ENCODE results near the gene SYCP1. TPM values are rescaled to one million over a fixed set of nuclear protein-coding genes. Genes with fewer than 3 reads are reported as not detected.

SYCP1 gene
- total RNA-seq, 1 donor from 2014 or later, result not detected

GRCh38 chr1:115021145-115021544 lies 166.5 kb downstream of the SYCP1 start:
- Mint-ChIP-seq H3K27ac (ENCODE audit: unreplicated experiment) (no peak overlapping the region), H3K4me1 (no peaks in the 10 kb centered on the region), H3K9me3 (peaks cover 9% of the 10 kb centered on the region), H3K27me3 (ENCODE audit: low read depth) (peaks cover 5% of the 10 kb centered on the region), H3K36me3 (ENCODE audit: low read depth) (no peaks in the 10 kb centered on the region), H3K4me3 (no peak overlapping the region)
- DNase-seq (ENCODE audit: low read depth, low spot score), result no peak
- TF ChIP-seq CTCF (conservative IDR thresholded peaks at IDR 0.05), result no peak

GRCh38 chr1:115023593-115023992 lies 168.9 kb downstream of the SYCP1 start:
- Mint-ChIP-seq H3K27me3 (ENCODE audit: low read depth) (peaks cover 5% of the 10 kb centered on the region), H3K27ac (ENCODE audit: unreplicated experiment) (no peak overlapping the region), H3K9me3 (peaks cover 9% of the 10 kb centered on the region), H3K4me3 (no peak overlapping the region), H3K36me3 (ENCODE audit: low read depth) (no peaks in the 10 kb centered on the region), H3K4me1 (no peaks in the 10 kb centered on the region)
- no peak for DNase-seq (ENCODE audit: low read depth, low spot score)
- no peak for TF ChIP-seq CTCF (conservative IDR thresholded peaks at IDR 0.05)

- H3K27me3 Mint-ChIP-seq (ENCODE audit: low read depth), result peaks cover 4% of the 10 kb centered on the region
- no peak for DNase-seq (ENCODE audit: low read depth, low spot score)
- peaks cover 3% of the 10 kb centered on the region for H3K9me3 Mint-ChIP-seq
- no peaks in the 10 kb centered on the region for H3K36me3 Mint-ChIP-seq (ENCODE audit: low read depth)
- H3K27ac Mint-ChIP-seq (ENCODE audit: unreplicated experiment), result no peak within 1 kb of the TSS
- no peak within 1 kb of the TSS for H3K4me3 Mint-ChIP-seq
- no peaks in the 10 kb centered on the region for H3K4me1 Mint-ChIP-seq
- no peak for TF ChIP-seq CTCF (conservative IDR thresholded peaks at IDR 0.05)
These were observed 174.9 kb downstream of the SYCP1 start, which contains the start of gene TSHB for GRCh38 chr1:115029526-115029925. Gene TSHB, plus strand, starts transcription at chr1:115029826. Its CDS starts 3,537 bp downstream, at chr1:115033363.

GRCh38 chr1:115031595-115031994 lies 176.9 kb downstream of the SYCP1 start:
- H3K4me3 Mint-ChIP-seq, result no peak overlapping the region
- peaks cover 4% of the 10 kb centered on the region for H3K27me3 Mint-ChIP-seq (ENCODE audit: low read depth)
- no peak for DNase-seq (ENCODE audit: low read depth, low spot score)
- H3K36me3 Mint-ChIP-seq (ENCODE audit: low read depth), result no peaks in the 10 kb centered on the region
- TF ChIP-seq CTCF (conservative IDR thresholded peaks at IDR 0.05), result no peak
- H3K4me1 Mint-ChIP-seq, result no peaks in the 10 kb centered on the region
- no peak overlapping the region for H3K27ac Mint-ChIP-seq (ENCODE audit: unreplicated experiment)
- peaks cover 3% of the 10 kb centered on the region for H3K9me3 Mint-ChIP-seq

- no peak overlapping the region for H3K27ac Mint-ChIP-seq (ENCODE audit: unreplicated experiment)
- no peak overlapping the region for H3K4me3 Mint-ChIP-seq
- no peaks in the 10 kb centered on the region for H3K36me3 Mint-ChIP-seq (ENCODE audit: low read depth)
- no peaks in the 10 kb centered on the region for H3K4me1 Mint-ChIP-seq
- H3K27me3 Mint-ChIP-seq (ENCODE audit: low read depth), result no peaks in the 10 kb centered on the region
- DNase-seq (ENCODE audit: low read depth, low spot score), result no peak
- TF ChIP-seq CTCF (conservative IDR thresholded peaks at IDR 0.05), result no peak
- no peaks in the 10 kb centered on the region for H3K9me3 Mint-ChIP-seq
These were observed 181.0 kb downstream of the SYCP1 start for GRCh38 chr1:115035652-115036051.

Measured in neural crest cell (in vitro differentiated cells).